ENCODE results near the gene SEMA5B. TPM values are rescaled to one million over a fixed set of nuclear protein-coding genes. Genes with fewer than 3 reads are reported as not detected.

SEMA5B gene
- total and polyA plus RNA-seq, 2 experiments from 2014 or later, result 8.0 to 26.8 TPM

DNA sequence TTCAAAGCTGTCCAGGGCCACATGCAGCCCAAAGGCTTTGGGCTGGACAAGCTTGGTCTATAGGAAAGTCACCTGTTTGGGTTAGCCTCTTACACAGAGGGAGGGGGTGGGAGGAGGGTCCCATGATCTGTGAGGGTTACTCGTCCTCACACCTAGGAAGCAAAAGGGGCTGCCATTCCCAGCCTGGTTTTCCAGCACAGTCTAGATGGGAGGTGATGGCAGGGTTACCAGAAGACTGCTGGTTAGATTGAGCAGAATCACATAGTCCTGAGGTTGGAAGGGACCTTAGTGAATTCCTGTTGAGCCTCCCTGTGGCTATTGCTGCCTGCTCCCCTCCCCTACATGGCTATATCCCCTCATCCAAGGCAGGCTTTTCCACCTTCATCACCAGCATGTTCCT lies 101.8 kb downstream of the SEMA5B start:
- Histone ChIP-seq H3K4me3 (no peak overlapping the region), H3K27me3 (ENCODE audit: insufficient read depth) (peaks cover 29% of the 10 kb centered on the region), H4K20me1 (replicated peaks; ENCODE audit: insufficient read depth) (no peaks in the 10 kb centered on the region; the same call in 1 of the 2 replicates), H3F3A (replicated peaks; ENCODE audit: low read depth) (no peaks in the 10 kb centered on the region), H3K36me3 (ENCODE audit: insufficient read depth) (no peaks in the 10 kb centered on the region), H3K9me2 (ENCODE audit: insufficient read depth) (no peaks in the 10 kb centered on the region), H3K79me2 (replicated peaks; ENCODE audit: insufficient read depth) (no peaks in the 10 kb centered on the region), H3K4me1 (ENCODE audit: insufficient read depth) (no peaks in the 10 kb centered on the region), H3K27ac (ENCODE audit: low read depth) (no peak overlapping the region), H3K4me2 (no peak overlapping the region), H2AFZ (no peak overlapping the region)
- Mint-ChIP-seq H3K4me3 (no peak overlapping the region), H3K4me1 (no peaks in the 10 kb centered on the region; the same call in 2 of the 3 replicates), H3K27ac (no peak overlapping the region), H3K9me3 (no peaks in the 10 kb centered on the region), H3K27me3 (ENCODE audit: insufficient read depth, low read depth, poor library complexity) (peaks cover 12% of the 10 kb centered on the region), H3K36me3 (ENCODE audit: low read depth) (no peaks in the 10 kb centered on the region)
- ATAC-seq (no peak), DNase-seq (ENCODE audit: low spot score) (no peak)
- TF ChIP-seq STAT1 (IDR thresholded peaks at IDR 0.05; ENCODE audit: unreplicated experiment), result no peak
- no peak for TF ChIP-seq EZH2phosphoT487 (IDR thresholded peaks at IDR 0.05; ENCODE audit: unreplicated experiment)
- no peak for TF ChIP-seq POLR2AphosphoS5 (IDR thresholded peaks at IDR 0.05; ENCODE audit: low read depth)
- TF ChIP-seq, protein P1, sequence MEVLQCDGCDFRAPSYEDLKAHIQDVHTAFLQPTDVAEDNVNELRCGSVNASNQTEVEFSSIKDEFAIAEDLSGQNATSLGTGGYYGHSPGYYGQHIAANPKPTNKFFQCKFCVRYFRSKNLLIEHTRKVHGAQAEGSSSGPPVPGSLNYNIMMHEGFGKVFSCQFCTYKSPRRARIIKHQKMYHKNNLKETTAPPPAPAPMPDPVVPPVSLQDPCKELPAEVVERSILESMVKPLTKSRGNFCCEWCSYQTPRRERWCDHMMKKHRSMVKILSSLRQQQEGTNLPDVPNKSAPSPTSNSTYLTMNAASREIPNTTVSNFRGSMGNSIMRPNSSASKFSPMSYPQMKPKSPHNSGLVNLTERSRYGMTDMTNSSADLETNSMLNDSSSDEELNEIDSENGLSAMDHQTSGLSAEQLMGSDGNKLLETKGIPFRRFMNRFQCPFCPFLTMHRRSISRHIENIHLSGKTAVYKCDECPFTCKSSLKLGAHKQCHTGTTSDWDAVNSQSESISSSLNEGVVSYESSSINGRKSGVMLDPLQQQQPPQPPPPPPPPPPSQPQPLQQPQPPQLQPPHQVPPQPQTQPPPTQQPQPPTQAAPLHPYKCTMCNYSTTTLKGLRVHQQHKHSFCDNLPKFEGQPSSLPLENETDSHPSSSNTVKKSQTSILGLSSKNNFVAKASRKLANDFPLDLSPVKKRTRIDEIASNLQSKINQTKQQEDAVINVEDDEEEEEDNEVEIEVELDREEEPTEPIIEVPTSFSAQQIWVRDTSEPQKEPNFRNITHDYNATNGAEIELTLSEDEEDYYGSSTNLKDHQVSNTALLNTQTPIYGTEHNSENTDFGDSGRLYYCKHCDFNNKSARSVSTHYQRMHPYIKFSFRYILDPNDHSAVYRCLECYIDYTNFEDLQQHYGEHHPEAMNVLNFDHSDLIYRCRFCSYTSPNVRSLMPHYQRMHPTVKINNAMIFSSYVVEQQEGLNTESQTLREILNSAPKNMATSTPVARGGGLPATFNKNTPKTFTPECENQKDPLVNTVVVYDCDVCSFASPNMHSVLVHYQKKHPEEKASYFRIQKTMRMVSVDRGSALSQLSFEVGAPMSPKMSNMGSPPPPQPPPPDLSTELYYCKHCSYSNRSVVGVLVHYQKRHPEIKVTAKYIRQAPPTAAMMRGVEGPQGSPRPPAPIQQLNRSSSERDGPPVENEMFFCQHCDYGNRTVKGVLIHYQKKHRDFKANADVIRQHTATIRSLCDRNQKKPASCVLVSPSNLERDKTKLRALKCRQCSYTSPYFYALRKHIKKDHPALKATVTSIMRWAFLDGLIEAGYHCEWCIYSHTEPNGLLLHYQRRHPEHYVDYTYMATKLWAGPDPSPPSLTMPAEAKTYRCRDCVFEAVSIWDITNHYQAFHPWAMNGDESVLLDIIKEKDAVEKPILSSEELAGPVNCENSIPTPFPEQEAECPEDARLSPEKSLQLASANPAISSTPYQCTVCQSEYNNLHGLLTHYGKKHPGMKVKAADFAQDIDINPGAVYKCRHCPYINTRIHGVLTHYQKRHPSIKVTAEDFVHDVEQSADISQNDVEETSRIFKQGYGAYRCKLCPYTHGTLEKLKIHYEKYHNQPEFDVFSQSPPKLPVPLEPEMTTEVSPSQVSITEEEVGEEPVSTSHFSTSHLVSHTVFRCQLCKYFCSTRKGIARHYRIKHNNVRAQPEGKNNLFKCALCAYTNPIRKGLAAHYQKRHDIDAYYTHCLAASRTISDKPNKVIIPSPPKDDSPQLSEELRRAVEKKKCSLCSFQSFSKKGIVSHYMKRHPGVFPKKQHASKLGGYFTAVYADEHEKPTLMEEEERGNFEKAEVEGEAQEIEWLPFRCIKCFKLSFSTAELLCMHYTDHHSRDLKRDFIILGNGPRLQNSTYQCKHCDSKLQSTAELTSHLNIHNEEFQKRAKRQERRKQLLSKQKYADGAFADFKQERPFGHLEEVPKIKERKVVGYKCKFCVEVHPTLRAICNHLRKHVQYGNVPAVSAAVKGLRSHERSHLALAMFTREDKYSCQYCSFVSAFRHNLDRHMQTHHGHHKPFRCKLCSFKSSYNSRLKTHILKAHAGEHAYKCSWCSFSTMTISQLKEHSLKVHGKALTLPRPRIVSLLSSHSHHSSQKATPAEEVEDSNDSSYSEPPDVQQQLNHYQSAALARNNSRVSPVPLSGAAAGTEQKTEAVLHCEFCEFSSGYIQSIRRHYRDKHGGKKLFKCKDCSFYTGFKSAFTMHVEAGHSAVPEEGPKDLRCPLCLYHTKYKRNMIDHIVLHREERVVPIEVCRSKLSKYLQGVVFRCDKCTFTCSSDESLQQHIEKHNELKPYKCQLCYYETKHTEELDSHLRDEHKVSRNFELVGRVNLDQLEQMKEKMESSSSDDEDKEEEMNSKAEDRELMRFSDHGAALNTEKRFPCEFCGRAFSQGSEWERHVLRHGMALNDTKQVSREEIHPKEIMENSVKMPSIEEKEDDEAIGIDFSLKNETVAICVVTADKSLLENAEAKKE (CRISPR knock-in tag; IDR thresholded peaks at IDR 0.05), result no peak
- no peak for TF ChIP-seq CREB1 (CRISPR knock-in tag; IDR thresholded peaks at IDR 0.05; ENCODE audit: low read depth)
- no peak for TF ChIP-seq ZNF114 (CRISPR knock-in tag; IDR thresholded peaks at IDR 0.05)
- TF ChIP-seq REST (IDR thresholded peaks at IDR 0.05; ENCODE audit: unreplicated experiment), result no peak
- no peak for TF ChIP-seq ZNF331 (CRISPR knock-in tag; IDR thresholded peaks at IDR 0.05; ENCODE audit: low read depth)
- TF ChIP-seq, protein P2, sequence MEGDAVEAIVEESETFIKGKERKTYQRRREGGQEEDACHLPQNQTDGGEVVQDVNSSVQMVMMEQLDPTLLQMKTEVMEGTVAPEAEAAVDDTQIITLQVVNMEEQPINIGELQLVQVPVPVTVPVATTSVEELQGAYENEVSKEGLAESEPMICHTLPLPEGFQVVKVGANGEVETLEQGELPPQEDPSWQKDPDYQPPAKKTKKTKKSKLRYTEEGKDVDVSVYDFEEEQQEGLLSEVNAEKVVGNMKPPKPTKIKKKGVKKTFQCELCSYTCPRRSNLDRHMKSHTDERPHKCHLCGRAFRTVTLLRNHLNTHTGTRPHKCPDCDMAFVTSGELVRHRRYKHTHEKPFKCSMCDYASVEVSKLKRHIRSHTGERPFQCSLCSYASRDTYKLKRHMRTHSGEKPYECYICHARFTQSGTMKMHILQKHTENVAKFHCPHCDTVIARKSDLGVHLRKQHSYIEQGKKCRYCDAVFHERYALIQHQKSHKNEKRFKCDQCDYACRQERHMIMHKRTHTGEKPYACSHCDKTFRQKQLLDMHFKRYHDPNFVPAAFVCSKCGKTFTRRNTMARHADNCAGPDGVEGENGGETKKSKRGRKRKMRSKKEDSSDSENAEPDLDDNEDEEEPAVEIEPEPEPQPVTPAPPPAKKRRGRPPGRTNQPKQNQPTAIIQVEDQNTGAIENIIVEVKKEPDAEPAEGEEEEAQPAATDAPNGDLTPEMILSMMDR (conservative IDR thresholded peaks at IDR 0.05; ENCODE audit: low read depth in 2 of 2), result no peak
- TF ChIP-seq NANOG (IDR thresholded peaks at IDR 0.05; ENCODE audit: borderline replicate concordance), result no peak
- no peak for TF ChIP-seq EZH2 (IDR thresholded peaks at IDR 0.05; ENCODE audit: low read depth, unreplicated experiment)
- no peak for TF ChIP-seq ETS1 (IDR thresholded peaks at IDR 0.05)
- TF ChIP-seq JUNB (IDR thresholded peaks at IDR 0.05; ENCODE audit: unreplicated experiment), result no peak
